DND-41 (cell line): ENCODE results near the gene TRIL.

Experiments
- ATAC-seq: fragments of 200-7000 bp; cut with Tn5 transposase; 3 replicates; pipeline ENCODE4 v1.9.1; 2021; ENCODE audit warnings: low read depth; ENCODE audit not compliant: insufficient read depth
- DNase-seq: peaks from one replicate; pipeline ENCODE4 v3.0.0-alpha.2; 2020
- H2AFZ ChIP-seq: 2 replicates; pipeline ENCODE4 v1.6.0; 2012; ENCODE audit warnings: low read depth, low read length
- H3K27ac ChIP-seq: 2 replicates; pipeline ENCODE4 v1.5.1; 2012; ENCODE audit warnings: low read length, inconsistent platforms
- H3K27me3 ChIP-seq: fragments of 200-600 bp; sonication (generic); 2 replicates; pipeline ENCODE4 v1.6.0; 2012; ENCODE audit warnings: low read length, mild to moderate bottlenecking, inconsistent platforms; ENCODE audit not compliant: insufficient read depth, poor library complexity
- H3K36me3 ChIP-seq: 2 replicates; pipeline ENCODE4 v1.5.1; 2012; ENCODE audit warnings: low read length, inconsistent platforms; ENCODE audit not compliant: insufficient read depth
- H3K4me1 ChIP-seq: 2 replicates; pipeline ENCODE4 v1.5.1; 2012; ENCODE audit warnings: mild to moderate bottlenecking, low read length; ENCODE audit not compliant: insufficient read depth
- H3K4me2 ChIP-seq: 2 replicates; pipeline ENCODE4 v1.6.0; 2012; ENCODE audit warnings: mild to moderate bottlenecking, moderate library complexity, low read length, inconsistent platforms; ENCODE audit not compliant: insufficient read depth
- H3K4me3 ChIP-seq, 2 experiments: fragments of 200-600 bp in 1 of 2; shearing (Covaris generic) in 1 of 2; 2 replicates each; pipeline ENCODE4 v1.5.1; 2012 to 2016; ENCODE audit warnings: inconsistent platforms in 2 of 2, low read length in 2 of 2, mild to moderate bottlenecking in 2 of 2, low read depth in 1 of 2, moderate library complexity in 1 of 2
- H3K79me2 ChIP-seq: 2 replicates; pipeline ENCODE4 v1.6.0; 2012; ENCODE audit warnings: low read length, inconsistent platforms; ENCODE audit not compliant: insufficient read depth
- H3K9ac ChIP-seq: 2 replicates; pipeline ENCODE4 v1.6.0; 2012; ENCODE audit warnings: low read depth, mild to moderate bottlenecking, inconsistent platforms, low read length, moderate library complexity
- H3K9me3 ChIP-seq: 2 replicates; pipeline ENCODE4 v1.5.1; 2012; ENCODE audit warnings: low read length, moderate library complexity, mild to moderate bottlenecking, inconsistent platforms; ENCODE audit not compliant: insufficient read depth, severe bottlenecking
- H4K20me1 ChIP-seq: 2 replicates; pipeline ENCODE4 v1.6.0; 2012; ENCODE audit warnings: low read length; ENCODE audit not compliant: insufficient read depth
- CTCF ChIP-seq: IDR thresholded peaks from 2 replicates; pipeline ENCODE4 v1.5.1; 2012; ENCODE audit warnings: borderline replicate concordance, low read length, moderate library complexity, mild to moderate bottlenecking; ENCODE audit not compliant: poor library complexity, severe bottlenecking; ENCODE audit errors: extremely low read depth
- EZH2 ChIP-seq: IDR thresholded peaks from 3 replicates; pipeline ENCODE4 v1.6.1; 2012; ENCODE audit warnings: borderline replicate concordance, low read depth, mild to moderate bottlenecking, moderate library complexity, low read length, inconsistent platforms; ENCODE audit not compliant: severe bottlenecking

Gene TRIL

GRCh38 chr7:28983396-28984190 lies 25.5 kb upstream of the TRIL start:
- Histone ChIP-seq H3K79me2 (no peaks in the 10 kb centered on the region), H3K9me3 (no peaks in the 10 kb centered on the region), H3K4me2 (no peak overlapping the region), H3K27me3 (no peaks in the 10 kb centered on the region), H3K4me1 (no peaks in the 10 kb centered on the region), H2AFZ (no peak overlapping the region), H3K4me3 (no peak overlapping the region), H4K20me1 (no peaks in the 10 kb centered on the region), H3K27ac (no peak overlapping the region), H3K36me3 (no peaks in the 10 kb centered on the region), H3K9ac (no peak overlapping the region)
- TF ChIP-seq CTCF = no peak
- TF ChIP-seq EZH2 = no peak
- DNase-seq = no peak
- no peak for ATAC-seq

- Histone ChIP-seq H3K4me2 (no peak overlapping the region), H3K9me3 (no peaks in the 10 kb centered on the region), H3K9ac (no peak overlapping the region), H3K4me1 (no peaks in the 10 kb centered on the region), H3K4me3 (no peak overlapping the region), H3K36me3 (no peaks in the 10 kb centered on the region), H3K79me2 (no peaks in the 10 kb centered on the region), H4K20me1 (no peaks in the 10 kb centered on the region), H2AFZ (no peak overlapping the region), H3K27ac (no peak overlapping the region), H3K27me3 (no peaks in the 10 kb centered on the region)
- ATAC-seq (no peak), DNase-seq (no peak)
- no peak for TF ChIP-seq CTCF
- TF ChIP-seq EZH2 = no peak
Measured at GRCh38 chr7:28981161-28981465, 23.0 kb upstream of the TRIL start.

GRCh38 chr7:28980451-28981160 lies 22.5 kb upstream of the TRIL start:
- Histone ChIP-seq H3K27me3 (no peaks in the 10 kb centered on the region), H3K36me3 (no peaks in the 10 kb centered on the region), H3K27ac (no peak overlapping the region), H3K79me2 (no peaks in the 10 kb centered on the region), H3K4me3 (no peak overlapping the region), H3K9ac (no peak overlapping the region), H4K20me1 (no peaks in the 10 kb centered on the region), H3K9me3 (no peaks in the 10 kb centered on the region), H3K4me1 (no peaks in the 10 kb centered on the region), H3K4me2 (no peak overlapping the region), H2AFZ (no peak overlapping the region)
- TF ChIP-seq EZH2 (no peak), CTCF (no peak)
- ATAC-seq = no peak
- no peak for DNase-seq
